Cerebellar cortex (tissue), 1 donor: ENCODE results near the gene SZRD1.

Experiments used
- DNase-seq: peaks from one replicate; pipeline ENCODE4 v3.0.0-alpha.2; 2015; ENCODE audit warnings: low spot score

Gene SZRD1

DNA sequence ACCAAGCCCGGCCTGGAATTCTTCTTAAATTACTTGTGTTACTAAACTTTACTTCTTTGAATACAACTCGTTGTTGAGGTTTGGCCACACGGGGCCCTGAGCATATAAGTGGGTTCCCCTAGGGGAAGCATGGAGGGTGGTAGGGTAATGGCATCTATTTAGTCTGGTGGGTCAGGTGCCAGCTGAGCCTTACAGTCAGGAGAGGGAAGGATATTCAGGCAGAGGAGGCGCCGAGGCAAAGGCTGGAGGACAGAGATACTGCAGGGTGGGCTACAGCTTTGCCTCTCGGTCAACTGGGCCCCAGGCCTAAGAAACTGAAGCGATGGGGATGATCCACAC lies 73.1 kb downstream of the SZRD1 start:
- no peak for DNase-seq

DNA sequence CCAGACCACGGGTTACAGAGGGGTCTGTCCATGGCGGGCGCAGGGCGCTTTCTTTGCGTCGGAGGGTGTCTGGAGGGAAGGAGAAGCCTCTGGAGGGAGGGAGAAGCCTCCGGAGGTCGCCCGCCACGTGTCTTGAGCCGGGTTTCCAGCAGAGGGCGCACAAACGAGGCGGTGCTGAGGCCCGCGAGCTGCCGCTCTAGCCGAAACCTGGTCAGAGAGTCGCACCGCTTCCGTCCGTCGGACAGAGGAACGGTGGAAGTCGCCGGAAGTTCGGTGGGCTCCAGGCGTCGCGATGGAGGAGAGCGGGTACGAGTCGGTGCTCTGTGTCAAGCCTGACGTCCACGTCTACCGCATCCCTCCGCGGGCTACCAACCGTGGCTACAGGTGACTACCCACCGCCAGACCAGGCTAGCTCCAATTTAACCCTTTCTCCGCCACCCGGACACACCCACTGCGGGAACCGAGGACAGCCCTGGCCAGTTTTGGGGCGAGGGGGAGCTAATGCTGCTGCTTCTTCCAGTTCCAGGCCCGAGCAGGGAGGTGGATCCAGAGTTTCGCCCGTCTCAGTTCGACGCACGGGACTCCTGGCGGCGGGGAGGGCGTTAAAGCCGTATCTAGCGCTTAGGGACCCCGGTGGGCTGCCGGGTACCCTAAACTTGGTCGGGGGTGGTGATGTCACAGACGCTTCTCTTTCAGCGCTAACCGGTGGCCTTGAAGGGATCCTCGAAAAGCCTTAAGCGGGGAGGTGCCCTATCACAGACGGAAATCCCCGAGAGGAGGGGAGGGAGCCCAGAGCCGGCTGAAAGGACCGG lies 73.6 kb downstream of the SZRD1 start, which contains the start of gene NECAP2:
Gene NECAP2 (plus strand): TSS at position 255 of the 812 bp plus-strand sequence. CDS start 38 bp downstream, at position 293.
- DNase-seq, result peak; percentile 91

DNA sequence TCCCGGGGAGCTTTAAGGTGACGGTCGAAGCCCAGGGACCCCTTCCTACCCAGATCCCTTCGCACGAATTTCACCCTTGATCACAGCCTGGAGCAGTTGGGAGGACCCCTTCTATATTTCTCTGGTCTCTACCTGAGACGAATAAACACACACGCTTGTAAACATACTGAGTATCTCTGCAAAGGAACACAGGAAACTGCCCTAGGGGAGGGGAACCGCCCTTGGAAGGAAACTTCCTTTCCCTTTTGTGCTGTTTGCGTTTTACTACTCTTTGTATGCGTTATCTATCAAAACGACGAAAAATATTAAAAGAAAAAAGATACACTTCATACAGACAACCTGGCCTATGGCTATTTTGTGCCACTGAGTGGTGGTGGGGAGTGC lies 74.2 kb downstream of the SZRD1 start:
- peak; percentile 7 for DNase-seq

- DNase-seq, result no peak
These were observed 75.2 kb downstream of the SZRD1 start for GRCh38 chr1:16442265-16442664.

DNA sequence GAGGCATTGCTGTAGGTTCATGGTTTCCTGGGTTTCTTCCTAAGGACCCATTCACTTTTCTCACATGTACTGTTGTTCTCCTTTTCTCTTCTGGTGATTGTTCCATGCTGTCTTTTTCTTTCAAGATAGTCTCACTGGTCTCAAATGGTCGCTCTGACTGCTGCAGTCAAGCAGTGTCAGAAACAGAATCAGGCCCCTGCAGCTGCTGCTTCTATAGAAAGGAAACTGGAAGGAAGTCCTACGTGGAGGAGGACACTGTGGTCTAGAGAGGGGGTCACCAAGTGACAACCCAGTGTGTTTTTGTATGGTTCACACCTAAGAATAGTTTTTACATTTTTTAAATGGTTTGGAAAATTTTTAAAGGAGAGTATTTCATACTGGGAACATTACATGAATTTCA lies 75.9 kb downstream of the SZRD1 start:
- DNase-seq, result no peak

DNA sequence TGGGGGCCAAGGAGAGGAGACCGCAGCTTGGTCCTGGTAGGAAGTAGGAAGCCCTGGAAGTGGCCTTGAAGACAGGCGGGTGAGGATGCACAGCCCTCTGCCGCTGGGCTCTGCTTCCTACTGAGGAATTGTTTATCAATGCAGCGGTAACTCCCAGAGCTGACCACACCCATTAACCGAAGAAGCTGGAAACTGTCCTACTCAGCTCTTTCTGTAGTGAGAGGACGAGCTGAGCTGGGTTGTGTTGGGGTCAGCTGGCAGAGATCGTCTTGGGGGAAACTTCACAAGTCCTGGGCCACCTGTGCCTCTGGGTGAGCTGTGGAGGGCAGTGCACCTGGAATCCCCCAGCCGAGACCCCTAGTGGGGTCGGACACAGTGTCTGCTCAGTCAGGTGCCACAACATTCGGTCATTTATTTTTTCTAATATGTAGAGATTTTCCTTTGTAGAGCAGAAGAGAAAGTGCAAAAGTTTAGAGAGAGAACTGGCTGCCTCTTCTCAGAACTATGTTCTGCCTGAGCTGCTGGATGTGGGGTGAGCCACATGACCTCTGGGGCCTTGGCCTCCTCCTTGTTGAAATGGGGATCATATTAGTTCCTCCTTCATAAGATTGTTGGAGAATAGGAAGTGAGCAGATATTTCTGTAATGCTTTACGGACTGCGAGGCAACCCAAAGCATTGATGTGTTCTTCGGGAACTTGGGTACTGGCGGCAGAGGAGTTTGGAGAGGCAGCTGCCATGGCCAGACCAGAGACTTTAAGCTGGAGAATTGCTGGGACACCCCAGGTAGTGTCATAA lies 77.1 kb downstream of the SZRD1 start:
- DNase-seq, result no peak

GRCh38 chr1:16445052-16445451 lies 78.0 kb downstream of the SZRD1 start:
- DNase-seq, result no peak

DNA sequence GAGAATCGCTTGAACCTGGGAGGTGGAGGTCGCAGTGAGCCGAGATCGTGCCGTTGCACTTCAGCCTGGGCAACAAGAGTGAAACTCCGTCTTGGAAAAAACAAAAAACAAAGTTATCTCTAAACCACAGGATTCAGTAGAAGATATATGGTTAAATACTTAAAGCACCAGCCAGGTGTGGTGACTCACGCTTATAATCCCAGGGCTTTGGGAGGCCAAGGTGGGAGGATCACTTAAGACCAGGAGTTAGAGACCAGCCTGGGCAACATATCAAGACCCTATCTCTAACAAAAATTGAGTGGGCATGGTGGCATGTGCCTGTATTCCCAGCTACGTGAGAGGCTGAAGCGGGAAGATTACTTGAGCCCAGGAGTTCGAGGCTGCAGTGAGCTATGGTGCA lies 79.1 kb downstream of the SZRD1 start:
- DNase-seq, result no peak

GRCh38 chr1:16447641-16448040 lies 80.6 kb downstream of the SZRD1 start:
- DNase-seq, result no peak
